NOMO-1 (cell line): ENCODE results near the gene CRTC2.

Experiments
- DNase-seq, 2 experiments: peaks; one replicate each; lab custom pipeline; 2025; ENCODE audit not compliant: unreplicated experiment in 2 of 2; lab: John Stamatoyannopoulos, UW

Gene CRTC2

GRCh38 chr1:153973525-153973924 is 15.1 kb upstream of the CRTC2 start:
- DNase-seq = no peak

DNA sequence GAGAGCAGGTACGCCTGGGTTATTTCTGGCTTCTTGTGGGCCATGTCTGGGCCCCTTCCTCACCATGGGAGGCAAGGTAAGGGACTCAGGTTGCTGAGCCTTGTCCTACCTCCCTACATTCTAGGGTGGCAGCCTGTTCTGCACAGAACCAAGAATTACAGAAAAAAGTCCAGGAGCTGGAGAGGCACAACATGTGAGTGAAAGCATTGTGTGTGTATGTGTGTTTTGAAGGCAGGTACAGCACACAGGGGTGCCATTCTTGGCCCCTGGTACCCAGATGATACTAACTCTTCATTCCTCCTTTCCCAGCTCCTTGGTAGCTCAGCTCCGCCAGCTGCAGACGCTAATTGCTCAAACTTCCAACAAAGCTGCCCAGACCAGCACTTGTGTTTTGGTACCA is 14.7 kb upstream of the CRTC2 start:
- DNase-seq = no peak

DNA sequence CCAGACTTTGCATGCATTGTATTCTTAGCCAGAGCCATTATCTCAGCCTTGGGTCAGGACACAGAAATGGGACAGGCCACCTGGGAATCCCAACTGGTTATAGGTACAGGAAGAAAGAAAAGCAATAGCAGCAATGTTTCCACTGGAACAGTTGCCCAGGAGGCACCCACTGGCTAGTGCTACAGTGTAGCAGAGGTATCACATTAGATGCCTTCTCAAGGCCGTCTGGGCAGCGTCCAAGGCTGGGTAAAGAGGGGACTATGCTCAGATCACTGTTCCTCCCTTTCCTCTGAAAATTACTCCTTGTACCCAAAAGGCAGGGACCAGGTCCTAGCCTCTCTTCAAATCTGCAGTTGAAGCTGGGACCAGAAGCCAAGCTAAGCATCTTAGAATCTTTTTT is 11.9 kb upstream of the CRTC2 start:
- DNase-seq = no peak

- no peak for DNase-seq
These were observed 10.6 kb upstream of the CRTC2 start for GRCh38 chr1:153968972-153969371.

DNA sequence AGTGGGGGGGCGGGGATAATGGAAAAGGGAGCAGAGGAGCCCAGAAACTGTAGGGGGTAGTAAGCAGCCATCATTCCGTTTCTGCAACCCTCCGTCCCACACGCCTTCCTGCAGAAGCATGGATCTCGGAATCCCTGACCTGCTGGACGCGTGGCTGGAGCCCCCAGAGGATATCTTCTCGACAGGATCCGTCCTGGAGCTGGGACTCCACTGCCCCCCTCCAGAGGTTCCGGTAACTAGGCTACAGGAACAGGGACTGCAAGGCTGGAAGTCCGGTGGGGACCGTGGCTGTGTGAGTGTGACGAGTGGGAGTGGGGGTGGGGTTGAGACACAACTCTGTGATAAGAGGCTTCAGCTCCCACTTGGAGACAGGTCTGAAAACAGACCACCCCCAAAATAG is 10.0 kb upstream of the CRTC2 start:
- no peak for DNase-seq

DNA sequence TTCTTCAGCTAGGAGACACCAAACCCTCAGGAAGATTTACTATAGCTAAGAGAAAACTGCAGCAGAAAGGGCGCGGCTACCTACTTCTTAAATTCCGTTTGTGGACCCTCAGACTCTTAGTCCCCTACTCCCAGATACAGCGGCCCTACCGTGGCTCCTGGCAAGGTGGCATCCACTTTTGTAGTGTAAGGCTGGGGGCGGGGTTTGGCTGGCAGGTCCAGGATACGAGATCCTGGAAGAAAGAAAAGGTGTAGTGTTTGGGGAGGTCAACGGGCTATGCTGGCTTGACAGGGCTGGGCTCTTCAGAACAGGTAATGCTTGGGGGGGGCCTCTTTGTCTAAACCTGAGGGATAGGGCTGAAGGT is 9.6 kb upstream of the CRTC2 start:
- no peak for DNase-seq

DNA sequence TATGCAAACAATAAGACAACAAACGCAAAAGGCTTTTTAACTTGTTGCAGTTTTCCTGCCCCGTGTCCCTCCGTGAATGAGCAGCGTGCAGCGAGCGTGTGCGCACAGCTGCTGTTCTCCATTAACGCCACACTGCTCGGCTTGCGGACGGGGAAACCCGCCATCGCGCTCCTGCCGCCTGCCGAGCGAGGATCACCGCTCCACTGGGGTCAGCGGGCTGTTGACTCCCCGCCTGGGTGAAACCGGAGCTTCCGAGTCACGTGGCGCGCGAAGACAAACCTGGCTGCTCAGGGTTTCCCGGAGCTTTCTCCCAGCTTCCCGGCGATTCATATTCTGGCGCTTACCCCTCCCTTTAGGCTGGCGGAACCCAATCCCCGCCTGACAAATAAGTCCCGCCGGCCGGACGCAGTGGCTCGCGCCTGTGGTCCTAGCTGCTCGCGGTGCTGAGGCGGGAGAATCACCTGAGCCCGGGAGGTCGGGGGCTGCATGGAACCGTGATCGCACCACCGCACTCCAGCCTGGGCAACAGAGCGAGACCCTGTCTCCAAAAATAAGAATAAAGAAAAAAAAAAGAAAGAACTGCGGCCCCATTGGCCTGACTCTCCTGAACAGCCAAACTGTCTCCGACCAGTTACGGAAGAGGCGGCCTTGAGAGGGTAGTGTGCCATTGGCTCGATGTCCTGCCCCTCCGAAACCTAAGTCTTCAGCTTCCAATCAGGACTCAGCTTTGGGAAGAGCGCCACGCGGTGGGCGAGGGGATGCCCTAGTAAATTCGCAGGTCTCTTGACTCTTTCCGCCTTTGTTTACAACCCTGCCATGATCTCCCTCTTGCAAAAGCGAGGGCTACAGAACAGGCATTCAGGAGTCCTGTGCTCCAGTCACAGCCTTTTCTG is 8.9 kb upstream of the CRTC2 start, which contains the start of gene CREB3L4:
Gene CREB3L4, plus strand, starts transcription at position 796 of the 893 bp plus-strand sequence. CDS start 624 bp downstream, outside the sequence.
- DNase-seq = peak; percentile 97 to 98

- no peak for DNase-seq
These were observed 5.5 kb upstream of the CRTC2 start for GRCh38 chr1:153963850-153964331.

DNA sequence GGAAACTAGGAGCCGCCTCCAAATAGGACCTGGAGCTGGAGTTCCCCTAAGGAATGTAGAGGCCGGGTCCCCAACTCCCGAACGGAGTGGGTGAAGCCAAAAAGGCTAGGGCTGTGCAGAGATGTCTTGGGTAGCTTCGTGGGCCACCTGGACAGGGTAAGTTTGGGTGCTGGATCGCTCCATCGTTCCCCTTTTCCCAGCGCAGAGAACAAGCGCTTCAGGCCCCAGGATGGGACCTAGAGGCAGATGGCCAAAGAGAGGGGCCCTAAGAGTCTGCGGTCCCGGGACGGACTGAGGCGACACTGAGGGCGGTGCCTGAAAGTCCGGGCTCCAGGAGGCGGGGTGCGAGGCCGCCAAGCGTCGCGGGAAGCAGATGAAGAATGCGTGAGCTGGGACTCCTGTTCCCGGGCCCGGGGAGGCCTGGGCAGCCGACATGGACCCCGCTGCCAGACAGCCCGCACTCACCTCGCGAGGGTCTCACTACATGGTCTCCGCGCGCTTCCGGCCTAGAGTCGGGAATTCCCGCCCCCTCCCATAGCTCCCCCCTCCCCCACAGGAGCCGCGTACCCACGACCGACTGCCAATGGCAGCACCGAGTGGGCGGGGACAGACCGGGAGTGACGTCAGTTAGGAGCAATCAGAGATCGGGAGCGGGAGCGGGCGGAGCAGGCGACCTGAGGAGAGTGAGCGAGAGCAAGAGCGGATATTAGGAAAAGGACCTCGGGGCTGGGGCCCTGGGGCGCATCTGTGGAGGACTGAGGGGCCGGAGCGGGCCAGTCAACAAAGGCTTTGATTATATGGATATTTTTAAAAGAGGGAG is 4.8 kb upstream of the CRTC2 start, which contains the start of gene SLC39A1:
Gene SLC39A1, minus strand, starts transcription at position 508 of the 820 bp plus-strand sequence. CDS start 822 bp downstream, outside the sequence.
- DNase-seq = peak; percentile 90 to 91

- DNase-seq = no peak
These were observed 3.9 kb upstream of the CRTC2 start for GRCh38 chr1:153962088-153963029.

DNA sequence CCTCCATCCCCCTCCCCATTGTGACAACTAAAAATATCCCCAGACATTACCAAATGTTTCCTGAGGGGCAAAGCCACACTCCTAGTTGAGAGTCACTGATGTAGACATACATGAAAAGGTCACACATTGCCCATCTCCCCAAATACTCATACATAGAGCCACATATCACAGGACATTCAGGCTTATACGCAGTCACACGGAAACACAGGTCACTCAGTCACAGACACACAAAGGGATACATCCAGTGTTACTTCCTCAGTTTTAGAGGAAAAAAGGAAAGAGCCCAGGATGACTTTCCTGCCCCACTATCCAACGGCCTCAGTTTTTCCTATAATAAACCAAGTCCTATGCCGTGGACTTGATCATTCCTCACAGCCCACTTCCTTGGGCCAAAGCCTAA is 3.0 kb upstream of the CRTC2 start:
- DNase-seq = no peak

DNA sequence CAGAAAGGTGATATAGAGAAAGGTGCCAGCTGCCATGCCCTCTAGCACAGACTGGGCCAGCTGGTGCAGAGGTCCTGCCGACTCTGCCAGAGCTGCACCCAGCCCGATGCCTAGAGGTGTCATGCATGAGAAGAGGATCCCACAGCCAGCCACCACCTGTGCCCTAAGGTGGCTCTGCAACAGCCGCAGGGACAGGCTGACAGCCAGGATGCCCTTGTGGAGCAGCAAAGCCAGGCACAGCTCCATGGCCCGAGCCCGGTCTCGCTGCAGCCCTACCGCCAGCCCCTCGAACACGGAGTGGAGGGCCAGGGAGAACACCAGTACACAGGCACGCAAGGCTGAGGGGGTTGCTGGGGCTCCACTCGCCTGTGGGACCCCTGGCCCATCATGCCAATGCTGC is 1.8 kb upstream of the CRTC2 start:
- no peak for DNase-seq

DNA sequence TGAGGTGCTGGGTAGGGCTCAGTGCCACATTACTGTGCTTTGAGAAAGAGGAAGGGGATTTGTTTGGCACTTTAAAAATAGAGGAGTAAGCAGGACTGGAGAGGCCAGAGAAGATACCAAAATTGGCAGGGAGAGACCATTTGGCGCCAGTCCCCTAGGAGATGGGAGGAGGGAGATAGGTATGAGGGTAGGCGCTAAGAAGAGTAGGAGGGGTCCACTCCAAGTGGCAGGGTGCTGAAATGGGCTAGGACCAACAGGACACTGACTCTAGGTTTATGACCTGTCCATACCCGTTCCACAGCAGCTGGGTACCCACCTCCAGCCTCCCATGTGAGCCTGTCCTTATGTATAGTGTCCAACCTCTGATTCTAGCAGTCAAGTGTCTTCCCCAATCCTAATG is 1.0 kb upstream of the CRTC2 start:
- no peak for DNase-seq

GRCh38 chr1:153958961-153959260 is 499 bp upstream of the CRTC2 start:
- DNase-seq = no peak

- peak in 1 of 2 experiments; percentile 41 for DNase-seq
These were observed 685 bp downstream of the CRTC2 start for GRCh38 chr1:153957744-153958110.

DNA sequence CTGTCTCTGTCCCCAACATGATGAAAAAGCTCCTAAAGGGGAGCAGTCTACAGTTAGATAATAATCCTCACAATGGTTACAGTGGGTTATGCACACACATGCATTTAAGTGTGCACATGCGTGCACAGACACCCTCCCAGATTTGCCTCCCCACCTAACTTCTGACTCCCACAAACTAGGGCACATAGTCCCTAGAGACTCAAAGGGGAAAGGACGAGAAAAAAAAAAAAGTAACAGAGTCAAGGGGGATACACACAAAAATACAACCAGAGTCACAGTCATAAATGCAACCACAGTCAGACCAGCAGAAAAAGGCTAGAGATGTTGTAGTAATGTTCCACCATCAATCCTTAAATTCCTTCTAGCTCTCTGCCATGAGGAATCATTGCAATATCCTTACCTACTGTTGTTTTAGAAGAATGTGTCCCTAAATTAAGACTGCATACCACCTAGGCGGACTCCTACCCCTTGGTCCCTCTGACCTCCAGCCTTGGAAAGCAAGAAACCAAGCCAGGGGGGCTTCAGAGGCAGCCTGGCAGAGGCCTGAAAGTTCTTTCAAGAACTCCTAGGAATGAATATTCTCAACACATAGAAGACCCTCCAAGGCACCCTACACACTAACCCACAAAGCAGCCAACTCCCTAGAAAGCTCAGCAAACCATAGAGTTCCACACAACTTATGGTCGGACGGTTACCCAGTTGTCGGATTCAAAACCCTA is 1.3 kb downstream of the CRTC2 start:
- DNase-seq = no peak

DNA sequence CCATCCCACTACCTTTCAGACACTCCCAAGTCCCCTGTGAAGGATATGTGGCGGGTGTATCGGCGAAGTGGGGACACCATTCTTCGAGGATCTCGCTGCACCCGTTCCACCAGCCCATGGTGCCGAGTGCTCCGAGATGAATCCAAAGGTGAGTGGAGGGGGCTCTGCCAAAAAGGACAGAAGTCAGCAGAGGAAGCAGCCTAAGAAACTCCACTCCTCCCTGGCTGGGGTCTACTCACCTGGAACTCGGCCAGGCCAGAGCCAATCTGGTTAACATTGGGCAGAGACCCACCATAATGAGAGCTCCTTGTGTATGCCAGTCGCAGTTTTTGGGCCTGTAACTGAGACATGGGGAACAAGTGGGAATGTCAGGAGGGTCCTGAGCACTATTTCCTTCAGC is 3.6 kb downstream of the CRTC2 start:
- no peak for DNase-seq

GRCh38 chr1:153953859-153954365 is 4.5 kb downstream of the CRTC2 start:
- DNase-seq = no peak

GRCh38 chr1:153951801-153952200 is 6.6 kb downstream of the CRTC2 start:
- DNase-seq = no peak

GRCh38 chr1:153951183-153951582 is 7.2 kb downstream of the CRTC2 start:
- DNase-seq = no peak
